GM18511 (cell line): Measurements from ENCODE around the gene BPIFB3.
"Not testable (repeated sequence)": the region's sequence is repeated elsewhere in the genome, so short reads cannot be mapped to it uniquely, and the experiment has no call there.

ENCODE experiments used
- ATAC-seq: cut with Tn5 transposase; IDR thresholded peaks from one replicate; pipeline ENCODE4 v1.9.1; 2021; ENCODE audit warnings: mild to moderate bottlenecking, moderate library complexity; ENCODE audit not compliant: unreplicated experiment

Gene BPIFB3

GRCh38 chr20:33082546-33082945, 28.8 kb downstream of the BPIFB3 start:
- ATAC-seq: no peak

GRCh38 chr20:33083544-33084340, 30.0 kb downstream of the BPIFB3 start:
- no peak for ATAC-seq

GRCh38 chr20:33084722-33085121, 31.0 kb downstream of the BPIFB3 start:
- ATAC-seq: no peak

GRCh38 chr20:33086052-33086722, 32.5 kb downstream of the BPIFB3 start:
- no peak for ATAC-seq

GRCh38 chr20:33091147-33091546, 37.4 kb downstream of the BPIFB3 start:
- ATAC-seq: no peak

GRCh38 chr20:33091693-33092092, 38.0 kb downstream of the BPIFB3 start:
- ATAC-seq: no peak

- ATAC-seq: no peak
These were observed 38.7 kb downstream of the BPIFB3 start for GRCh38 chr20:33092361-33092760.

- no peak for ATAC-seq
These were observed 39.4 kb downstream of the BPIFB3 start for GRCh38 chr20:33093074-33093473.

GRCh38 chr20:33093582-33093981, 39.9 kb downstream of the BPIFB3 start:
- no peak for ATAC-seq

- no peak for ATAC-seq
These were observed 41.5 kb downstream of the BPIFB3 start for GRCh38 chr20:33095249-33095648.

- ATAC-seq: not testable (repeated sequence)
These were observed 42.3 kb downstream of the BPIFB3 start for GRCh38 chr20:33095902-33096584.

GRCh38 chr20:33097001-33097400, 43.3 kb downstream of the BPIFB3 start:
- no peak for ATAC-seq

- ATAC-seq: no peak
These were observed 46.3 kb downstream of the BPIFB3 start for GRCh38 chr20:33099843-33100538.

- no peak for ATAC-seq
These were observed 49.9 kb downstream of the BPIFB3 start for GRCh38 chr20:33103556-33103955.

GRCh38 chr20:33104336-33104735, 50.6 kb downstream of the BPIFB3 start:
- ATAC-seq: no peak

- no peak for ATAC-seq
These were observed 51.7 kb downstream of the BPIFB3 start for GRCh38 chr20:33105316-33105924.

GRCh38 chr20:33106058-33106620, 52.4 kb downstream of the BPIFB3 start:
- not testable (repeated sequence) for ATAC-seq

- ATAC-seq: no peak
These were observed 55.0 kb downstream of the BPIFB3 start for GRCh38 chr20:33108661-33109060.

- ATAC-seq: no peak
These were observed 56.6 kb downstream of the BPIFB3 start for GRCh38 chr20:33110147-33110825.

GRCh38 chr20:33111306-33111705, 57.6 kb downstream of the BPIFB3 start:
- ATAC-seq: no peak
